ENCODE results near the gene MLLT6. TPM values are rescaled to one million over a fixed set of nuclear protein-coding genes. Genes with fewer than 3 reads are reported as not detected.

MLLT6 gene
- total RNA-seq, 1 donor from 2014 or later: 17.3 TPM

DNA sequence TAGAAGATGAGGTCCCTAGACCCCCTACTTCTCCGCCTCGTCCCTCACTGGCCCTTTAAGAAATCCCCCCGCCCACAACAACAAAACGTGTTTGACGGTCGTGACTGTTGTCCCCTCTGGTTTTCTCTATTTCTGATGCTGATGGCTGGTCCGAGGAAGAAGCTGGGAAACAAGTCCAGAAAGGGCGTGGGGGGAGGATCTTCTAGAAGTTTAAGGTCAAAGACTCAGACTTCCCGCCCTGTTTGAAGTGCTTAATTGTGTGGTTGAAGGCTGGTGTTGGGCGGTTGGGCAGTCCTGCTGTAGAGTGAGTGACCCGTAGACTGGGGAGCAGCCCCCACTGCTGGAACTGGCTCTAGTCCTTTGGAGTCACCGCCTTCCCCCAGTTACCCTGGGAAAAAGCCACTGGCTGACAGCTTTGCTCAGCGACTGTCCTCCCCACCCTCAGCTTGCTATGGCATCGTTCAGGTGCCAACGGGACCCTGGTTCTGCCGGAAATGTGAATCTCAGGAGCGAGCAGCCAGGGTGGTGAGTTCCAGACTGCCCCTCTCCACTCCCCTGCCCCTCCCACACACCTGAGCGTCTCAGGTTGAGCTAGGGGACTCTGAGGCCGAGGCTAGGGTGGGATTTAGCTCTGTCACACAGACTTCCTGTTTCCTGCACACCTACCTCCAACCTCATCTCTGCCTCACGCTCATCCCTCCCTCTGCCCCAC, 1.6 kb downstream of the MLLT6 start:
- DNase-seq (ENCODE audit: low read depth in 2 of 2): peak in 1 of 2 donors; percentile 32

DNA sequence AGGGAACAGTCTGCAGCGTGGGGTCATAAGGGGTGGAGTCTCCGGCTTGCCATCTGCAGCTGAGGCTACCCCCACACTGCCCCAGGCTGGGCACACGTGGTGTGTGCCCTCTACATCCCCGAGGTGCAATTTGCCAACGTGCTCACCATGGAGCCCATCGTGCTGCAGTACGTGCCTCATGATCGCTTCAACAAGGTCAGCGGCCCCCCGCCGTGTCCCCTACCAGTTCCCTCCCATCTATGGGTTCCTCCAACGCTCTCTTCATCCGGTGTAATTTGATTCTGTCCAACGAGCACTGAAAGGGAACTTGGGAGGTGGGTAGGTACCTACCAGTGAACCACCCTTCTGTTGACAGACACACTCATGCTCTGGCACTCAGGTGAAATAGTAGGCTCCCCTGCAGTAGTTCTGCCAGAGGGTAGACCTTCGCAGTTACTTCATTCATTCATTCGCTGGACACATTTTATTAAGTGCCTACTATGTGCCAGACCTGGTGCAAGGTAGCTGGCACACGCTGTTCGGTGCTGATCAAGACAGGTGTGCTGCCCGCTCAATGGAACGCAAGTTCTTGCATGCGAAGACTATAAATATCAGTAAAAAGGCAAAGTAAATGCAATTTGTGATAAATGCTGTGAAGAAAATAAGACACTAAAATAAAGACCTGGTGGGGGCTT, 2.7 kb downstream of the MLLT6 start:
- DNase-seq (ENCODE audit: low read depth in 2 of 2): no peak

GRCh38 chr17:38709104-38709820, 4.2 kb downstream of the MLLT6 start:
- no peak for DNase-seq (ENCODE audit: low read depth in 2 of 2)

DNA sequence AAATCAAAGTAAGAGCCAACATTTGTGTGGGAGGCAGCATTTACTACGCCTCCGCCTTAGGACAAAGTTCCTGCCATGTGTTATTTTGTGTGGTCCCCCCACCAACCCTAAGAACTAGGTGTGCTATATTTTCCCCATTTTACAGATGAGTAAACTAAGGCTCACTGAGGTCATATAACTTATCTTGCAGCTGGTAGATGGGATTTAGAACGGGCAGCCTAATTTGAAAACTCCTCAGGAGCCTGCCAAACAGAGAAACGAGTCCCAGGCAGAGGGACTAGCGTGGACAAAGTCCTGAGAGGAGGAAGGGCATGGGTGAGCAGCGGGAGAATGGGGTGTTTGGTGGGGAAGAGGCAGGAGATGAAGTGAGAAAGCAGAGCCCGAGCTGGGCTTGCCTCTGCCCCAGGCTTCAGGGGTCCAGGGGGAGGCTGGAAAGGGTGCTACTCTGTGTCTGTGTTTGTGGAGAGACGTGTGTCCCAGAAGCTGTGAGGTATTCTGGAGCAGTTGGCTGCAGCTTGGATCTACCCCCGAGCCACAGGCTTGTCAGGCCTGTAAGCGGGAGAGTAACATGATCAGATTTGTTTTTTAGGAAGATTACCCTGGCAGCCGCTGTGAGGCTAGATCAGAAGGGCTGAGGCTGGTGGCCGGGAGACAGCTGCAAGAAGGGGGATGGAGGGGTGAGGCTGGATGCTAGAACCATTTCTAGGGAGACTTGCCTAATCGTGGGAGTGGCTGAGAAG, 5.0 kb downstream of the MLLT6 start:
- DNase-seq (ENCODE audit: low read depth in 2 of 2): no peak

DNA sequence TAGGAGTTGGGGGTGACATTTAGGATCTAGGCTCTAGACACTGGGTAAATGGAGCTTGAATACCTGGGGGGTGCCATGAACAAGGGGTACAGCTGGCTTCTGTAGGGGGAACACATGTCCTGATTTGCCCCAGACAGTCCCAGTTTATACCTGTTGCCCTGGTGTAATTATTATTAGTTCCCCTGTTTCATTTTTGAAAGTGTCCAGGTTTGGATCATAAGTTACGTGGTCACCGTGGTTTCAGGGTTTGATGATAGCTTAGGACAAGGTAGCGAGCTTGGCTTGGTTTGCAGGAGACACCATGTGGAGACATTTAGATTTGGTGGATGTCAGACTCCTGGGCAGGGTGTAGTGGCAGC, 5.5 kb downstream of the MLLT6 start:
- no peak for DNase-seq (ENCODE audit: low read depth in 2 of 2)

GRCh38 chr17:38710985-38711384, 5.9 kb downstream of the MLLT6 start:
- no peak for DNase-seq (ENCODE audit: low read depth in 2 of 2)

- DNase-seq (ENCODE audit: low read depth in 2 of 2): no peak
These were observed 6.9 kb downstream of the MLLT6 start for GRCh38 chr17:38711792-38712571.

GRCh38 chr17:38712593-38712992, 7.5 kb downstream of the MLLT6 start:
- no peak for DNase-seq (ENCODE audit: low read depth in 2 of 2)

DNA sequence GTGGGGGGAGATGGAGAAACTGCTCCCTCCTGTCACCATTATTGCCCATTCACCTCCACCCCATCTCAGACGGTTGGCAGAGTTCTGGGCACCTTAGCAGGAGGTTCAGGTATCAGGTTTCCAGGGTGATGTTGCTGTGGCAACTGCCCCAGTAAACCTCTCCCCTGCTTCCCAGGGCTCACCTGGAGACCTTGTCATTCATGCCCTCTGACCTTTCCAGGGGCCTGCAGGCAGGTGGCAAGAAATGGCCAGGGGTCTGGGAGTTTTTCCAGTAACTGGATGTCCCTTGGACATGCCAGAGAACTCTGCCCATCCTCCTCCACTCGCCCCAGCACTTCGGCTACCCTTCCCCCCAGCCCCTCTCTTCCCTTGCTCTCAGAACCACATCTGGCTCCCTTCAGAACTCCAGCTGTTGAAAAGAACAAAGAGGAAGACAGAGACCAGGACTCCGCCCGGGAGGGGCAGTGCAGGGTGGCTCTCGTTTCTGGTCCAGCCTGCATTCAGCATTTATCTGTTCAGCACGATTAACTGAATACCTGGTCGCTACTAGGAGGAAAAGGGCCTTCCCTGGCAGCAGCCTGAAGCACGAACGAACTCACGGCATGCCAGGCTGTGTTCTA, 8.5 kb downstream of the MLLT6 start:
- DNase-seq (ENCODE audit: low read depth in 2 of 2): no peak

DNA sequence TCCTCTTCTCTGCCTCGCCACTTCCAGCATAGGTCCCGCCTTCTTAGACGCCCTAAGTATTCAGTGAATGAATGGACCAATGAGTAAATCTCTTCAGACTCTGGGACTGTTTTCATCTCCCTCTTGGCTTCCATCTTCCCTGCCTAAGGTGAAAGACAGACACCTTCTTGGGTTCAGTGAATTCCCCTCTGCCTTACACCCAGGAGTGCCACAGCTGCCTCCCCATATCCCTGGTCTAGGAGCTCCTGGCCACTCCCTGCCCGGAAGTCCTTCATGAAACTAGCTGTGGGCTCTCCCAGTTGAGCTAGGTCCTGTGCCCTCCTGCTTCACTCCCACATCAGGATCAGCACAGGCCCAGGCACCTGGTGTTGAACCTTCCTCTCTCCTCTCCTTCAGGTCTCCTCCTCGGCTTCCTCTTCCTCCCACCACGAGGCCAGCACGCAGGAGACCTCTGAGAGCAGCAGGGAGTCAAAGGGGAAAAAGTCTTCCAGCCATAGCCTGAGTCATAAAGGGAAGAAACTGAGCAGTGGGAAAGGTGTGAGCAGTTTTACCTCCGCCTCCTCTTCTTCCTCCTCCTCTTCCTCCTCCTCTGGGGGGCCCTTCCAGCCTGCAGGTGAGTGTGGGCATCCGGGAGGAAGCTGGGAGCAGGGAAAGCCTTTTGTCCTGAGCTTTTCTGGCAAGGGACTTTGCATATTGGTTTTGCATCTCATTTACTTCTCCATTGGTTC, 10.3 kb downstream of the MLLT6 start:
- DNase-seq (ENCODE audit: low read depth in 2 of 2): no peak

DNA sequence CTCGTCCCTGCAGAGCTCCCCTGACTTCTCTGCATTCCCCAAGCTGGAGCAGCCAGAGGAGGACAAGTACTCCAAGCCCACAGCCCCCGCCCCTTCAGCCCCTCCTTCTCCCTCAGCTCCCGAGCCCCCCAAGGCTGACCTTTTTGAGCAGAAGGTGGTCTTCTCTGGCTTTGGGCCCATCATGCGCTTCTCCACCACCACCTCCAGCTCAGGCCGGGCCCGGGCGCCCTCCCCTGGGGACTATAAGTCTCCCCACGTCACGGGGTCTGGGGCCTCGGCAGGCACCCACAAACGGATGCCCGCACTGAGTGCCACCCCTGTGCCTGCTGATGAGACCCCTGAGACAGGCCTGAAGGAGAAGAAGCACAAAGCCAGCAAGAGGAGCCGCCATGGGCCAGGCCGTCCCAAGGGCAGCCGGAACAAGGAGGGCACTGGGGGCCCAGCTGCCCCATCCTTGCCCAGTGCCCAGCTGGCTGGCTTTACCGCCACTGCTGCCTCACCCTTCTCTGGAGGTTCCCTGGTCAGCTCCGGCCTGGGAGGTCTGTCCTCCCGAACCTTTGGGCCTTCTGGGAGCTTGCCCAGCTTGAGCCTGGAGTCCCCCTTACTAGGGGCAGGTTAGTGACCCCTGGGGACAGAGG, 11.4 kb downstream of the MLLT6 start:
- DNase-seq (ENCODE audit: low read depth in 2 of 2): no peak

- DNase-seq (ENCODE audit: low read depth in 2 of 2): no peak
These were observed 12.2 kb downstream of the MLLT6 start for GRCh38 chr17:38717139-38717745.

DNA sequence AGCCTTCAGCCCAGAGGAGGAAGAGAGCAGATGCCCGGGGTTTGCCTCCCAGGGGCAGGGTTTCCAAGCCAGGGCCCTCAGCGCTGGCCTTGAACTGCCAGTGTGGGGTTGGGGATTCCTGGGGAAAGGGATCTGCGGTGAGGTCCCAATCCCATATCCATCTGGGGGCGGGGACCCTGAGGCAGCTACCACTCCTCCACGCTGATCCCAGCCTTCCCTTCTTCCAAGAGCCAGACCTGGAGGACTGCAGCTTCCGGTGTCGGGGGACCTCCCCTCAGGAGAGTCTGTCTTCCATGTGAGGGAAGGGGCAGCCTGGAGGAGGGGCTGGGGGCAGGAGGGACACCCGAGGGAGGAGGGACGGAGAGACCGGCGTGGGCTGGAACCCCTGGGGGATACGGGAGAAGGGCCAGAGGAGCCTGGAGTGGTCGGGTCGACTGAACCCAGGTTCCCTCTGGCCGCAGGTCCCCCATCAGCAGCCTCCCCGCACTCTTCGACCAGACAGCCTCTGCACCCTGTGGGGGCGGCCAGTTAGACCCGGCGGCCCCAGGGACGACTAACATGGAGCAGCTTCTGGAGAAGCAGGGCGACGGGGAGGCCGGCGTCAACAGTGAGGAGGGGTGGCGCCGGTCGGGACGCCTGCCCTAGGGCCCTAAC, 14.3 kb downstream of the MLLT6 start:
- no peak for DNase-seq (ENCODE audit: low read depth in 2 of 2)

- DNase-seq (ENCODE audit: low read depth in 2 of 2): no peak
These were observed 15.0 kb downstream of the MLLT6 start for GRCh38 chr17:38719943-38720641.

GRCh38 chr17:38720941-38721340, 15.9 kb downstream of the MLLT6 start:
- DNase-seq (ENCODE audit: low read depth in 2 of 2): no peak

DNA sequence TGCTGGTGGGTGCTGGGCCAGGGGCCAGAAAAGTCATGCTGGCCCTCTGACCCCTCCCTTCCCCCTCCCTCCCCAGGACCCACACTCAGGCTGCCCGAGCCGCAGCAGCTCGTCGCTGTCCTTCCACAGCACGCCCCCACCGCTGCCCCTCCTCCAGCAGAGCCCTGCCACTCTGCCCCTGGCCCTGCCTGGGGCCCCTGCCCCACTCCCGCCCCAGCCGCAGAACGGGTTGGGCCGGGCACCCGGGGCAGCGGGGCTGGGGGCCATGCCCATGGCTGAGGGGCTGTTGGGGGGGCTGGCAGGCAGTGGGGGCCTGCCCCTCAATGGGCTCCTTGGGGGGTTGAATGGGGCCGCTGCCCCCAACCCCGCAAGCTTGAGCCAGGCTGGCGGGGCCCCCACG, 16.7 kb downstream of the MLLT6 start:
- no peak for DNase-seq (ENCODE audit: low read depth in 2 of 2)

DNA sequence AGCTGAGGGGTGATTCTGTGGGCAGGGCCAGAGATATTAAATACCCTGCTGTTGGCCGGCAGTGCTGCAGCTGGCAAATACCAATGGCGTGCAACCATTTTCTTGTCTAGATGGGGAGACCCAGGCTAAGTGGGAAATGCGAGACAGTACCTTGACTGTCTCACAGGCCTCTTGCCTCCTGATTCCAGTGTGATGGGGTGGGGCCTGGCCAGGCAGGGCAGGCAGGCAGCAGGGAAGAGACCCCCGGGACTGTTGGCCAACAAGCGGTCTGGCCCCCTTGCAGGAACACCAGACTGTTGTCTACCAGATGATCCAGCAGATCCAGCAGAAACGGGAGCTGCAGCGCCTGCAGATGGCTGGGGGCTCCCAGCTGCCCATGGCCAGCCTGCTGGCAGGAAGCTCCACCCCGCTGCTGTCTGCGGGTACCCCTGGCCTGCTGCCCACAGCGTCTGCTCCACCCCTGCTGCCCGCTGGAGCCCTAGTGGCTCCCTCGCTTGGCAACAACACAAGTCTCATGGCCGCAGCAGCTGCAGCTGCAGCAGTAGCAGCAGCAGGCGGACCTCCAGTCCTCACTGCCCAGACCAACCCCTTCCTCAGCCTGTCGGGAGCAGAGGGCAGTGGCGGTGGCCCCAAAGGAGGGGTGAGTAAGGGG, 19.4 kb downstream of the MLLT6 start:
- no peak for DNase-seq (ENCODE audit: low read depth in 2 of 2)

DNA sequence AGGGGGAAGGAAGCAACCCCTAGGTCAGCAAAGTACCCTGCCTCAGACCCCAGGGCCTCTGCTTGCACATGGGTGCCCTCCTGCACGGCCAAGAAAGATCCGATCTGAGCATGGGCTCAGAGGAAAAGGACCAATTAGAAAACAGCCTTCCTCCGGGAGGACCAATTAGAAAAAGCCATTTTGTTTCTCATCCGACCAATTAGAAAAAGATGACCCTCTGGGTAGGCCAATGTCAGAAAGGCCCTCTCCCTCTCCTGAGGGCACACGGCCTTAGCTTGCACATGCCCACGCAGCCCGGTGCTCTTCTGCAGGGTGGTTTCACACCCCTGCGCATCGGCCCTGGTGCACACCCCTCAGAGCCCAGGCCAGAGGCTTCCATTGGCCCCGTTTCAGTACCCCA, 20.0 kb downstream of the MLLT6 start:
- DNase-seq (ENCODE audit: low read depth in 2 of 2): no peak

All from lung microvascular endothelial cell (primary cell).